Activated CD8-positive, alpha-beta memory T cell treated with anti-CD3 and anti-CD28 coated beads for 48 hours (primary cell): ENCODE measurements around the gene CDC42BPA.

Source experiments
- DNase-seq, 3 experiments: peaks; one replicate each; pipeline ENCODE4 v3.0.0-alpha.2; 2020; ENCODE audit warnings: low read depth in 2 of 3, low spot score in 2 of 3

The CDC42BPA gene

DNA sequence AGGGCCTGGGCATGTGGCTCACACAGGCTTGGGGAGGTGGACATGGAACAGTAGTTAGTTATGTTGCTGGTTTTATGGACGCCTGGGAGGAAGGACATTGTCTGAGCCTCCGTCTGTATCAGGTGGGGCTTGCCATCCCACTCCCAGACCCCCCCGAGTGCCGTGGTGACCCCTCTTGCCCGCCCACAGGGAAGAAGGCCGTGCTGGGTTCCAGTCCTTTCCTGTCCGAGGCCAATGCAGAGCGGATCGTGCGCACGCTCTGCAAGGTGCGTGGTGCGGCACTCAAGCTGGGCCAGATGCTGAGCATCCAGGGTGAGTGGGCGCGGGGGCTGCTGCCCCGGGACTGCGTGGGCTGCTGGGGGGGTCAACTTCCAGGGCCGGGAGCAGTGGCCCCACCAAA, 336.5 kb downstream of the CDC42BPA start:
- no peak for DNase-seq

- no peak for DNase-seq
Observed at GRCh38 chr1:226981386-226981817, 336.9 kb downstream of the CDC42BPA start.

- DNase-seq: no peak
Observed at GRCh38 chr1:226980565-226981385, 337.5 kb downstream of the CDC42BPA start.

DNA sequence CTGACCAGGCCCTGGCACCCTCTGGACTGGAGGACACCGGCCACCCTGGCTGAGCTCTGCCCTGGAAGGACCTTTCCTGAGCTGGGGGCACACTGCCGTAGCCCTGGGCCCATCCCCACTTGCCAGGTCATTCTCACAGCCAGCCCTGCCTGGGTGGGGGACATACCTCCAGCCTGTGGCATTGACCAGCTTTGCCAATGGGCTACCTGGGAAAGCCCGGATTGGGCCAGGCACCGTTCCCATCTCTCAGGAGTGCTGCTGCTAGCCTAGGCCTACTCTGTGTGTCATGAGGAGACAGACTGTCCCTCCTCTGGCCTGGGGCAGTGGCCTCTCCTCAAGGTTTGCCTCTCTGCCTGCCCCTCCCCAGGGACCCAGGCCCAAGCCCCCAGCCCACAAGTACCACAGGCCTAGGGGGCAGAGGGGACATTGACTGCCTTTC, 338.2 kb downstream of the CDC42BPA start:
- no peak for DNase-seq

DNA sequence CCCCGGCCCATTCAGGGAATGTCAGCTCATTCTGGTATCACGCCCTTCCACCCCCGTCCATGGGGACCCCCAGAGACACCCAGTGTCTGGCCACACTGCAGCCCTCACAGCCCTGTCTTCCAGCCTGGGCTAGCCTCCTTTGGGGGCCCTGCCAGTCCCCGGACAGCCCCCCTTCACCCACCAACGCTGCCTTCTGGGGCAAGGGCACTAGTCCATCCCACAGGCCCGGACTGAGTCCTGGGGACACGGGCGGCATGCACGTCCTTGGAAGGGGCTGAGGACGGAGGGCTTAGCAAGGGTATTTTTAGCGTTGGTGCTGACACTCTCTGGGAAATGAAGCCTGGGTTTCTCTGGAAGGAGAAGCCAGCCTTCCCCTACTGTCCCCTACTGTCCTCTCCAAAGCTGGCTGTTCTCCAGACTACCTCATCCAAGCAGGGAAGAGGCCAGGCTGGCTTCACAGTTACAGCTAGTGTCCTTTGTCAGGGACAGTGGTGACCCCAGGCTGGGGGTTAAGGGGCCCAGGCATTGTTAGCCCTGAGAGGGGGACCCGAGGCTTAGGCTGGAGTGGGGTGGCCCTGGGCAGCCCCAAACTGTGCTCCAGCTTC, 338.7 kb downstream of the CDC42BPA start:
- no peak for DNase-seq

DNA sequence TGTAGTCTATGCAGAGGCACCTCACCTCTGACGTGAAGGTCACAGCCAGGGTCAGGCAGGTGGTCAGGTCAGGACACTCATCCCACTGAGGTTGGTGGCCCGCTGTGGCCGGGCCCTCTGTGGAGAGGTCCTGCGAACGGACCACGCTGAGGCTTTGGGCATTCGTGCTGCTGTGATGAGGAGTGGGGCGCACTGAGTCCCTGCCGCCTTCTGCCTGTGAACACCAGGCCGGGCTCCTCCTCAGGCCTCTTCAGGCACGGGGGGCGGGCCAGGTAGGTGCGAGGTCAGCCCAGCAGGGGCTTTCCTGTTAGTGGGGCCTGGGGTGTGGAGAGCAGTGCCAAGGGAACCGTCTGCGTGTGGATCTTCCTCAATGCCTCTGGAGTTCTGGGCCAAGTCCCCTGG, 339.2 kb downstream of the CDC42BPA start:
- DNase-seq: no peak

DNA sequence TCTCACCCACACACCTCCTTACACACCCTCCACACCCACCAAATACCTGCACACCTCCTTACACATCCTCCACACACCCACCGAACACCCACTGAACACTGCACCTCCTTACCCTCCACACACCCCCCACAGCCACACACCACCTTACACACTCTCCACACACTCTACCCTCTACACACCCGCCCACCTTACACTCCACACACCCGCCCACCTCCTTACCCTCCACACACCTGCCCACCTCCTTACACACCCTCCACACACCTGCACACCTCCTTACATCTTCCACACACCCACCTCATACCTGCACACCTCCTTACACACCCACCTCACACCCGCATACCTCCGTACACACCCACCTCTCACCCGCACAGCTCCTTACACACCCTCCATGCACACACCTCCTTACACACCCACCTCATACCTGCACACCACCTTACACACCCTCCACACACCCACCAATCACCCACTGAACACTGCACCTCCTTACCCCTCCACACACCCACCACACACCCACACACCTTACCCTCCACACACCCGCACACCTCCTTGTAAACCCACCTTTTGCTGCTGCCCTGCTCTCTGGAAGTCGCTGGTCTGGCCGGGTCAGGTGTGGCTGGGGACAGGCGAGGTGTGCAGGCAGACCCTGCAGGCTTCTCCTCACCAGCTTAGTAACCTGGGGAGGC, 339.7 kb downstream of the CDC42BPA start:
- DNase-seq: no peak

GRCh38 chr1:226977643-226978431, 340.5 kb downstream of the CDC42BPA start:
- DNase-seq: no peak

GRCh38 chr1:226976978-226977642, 341.2 kb downstream of the CDC42BPA start:
- no peak for DNase-seq

- no peak for DNase-seq
Observed at GRCh38 chr1:226976276-226976977, 341.9 kb downstream of the CDC42BPA start.

GRCh38 chr1:226975259-226976250, 342.7 kb downstream of the CDC42BPA start:
- no peak for DNase-seq

- DNase-seq: no peak
Observed at GRCh38 chr1:226974544-226975258, 343.6 kb downstream of the CDC42BPA start.

- DNase-seq: no peak
Observed at GRCh38 chr1:226973898-226974543, 344.3 kb downstream of the CDC42BPA start.

DNA sequence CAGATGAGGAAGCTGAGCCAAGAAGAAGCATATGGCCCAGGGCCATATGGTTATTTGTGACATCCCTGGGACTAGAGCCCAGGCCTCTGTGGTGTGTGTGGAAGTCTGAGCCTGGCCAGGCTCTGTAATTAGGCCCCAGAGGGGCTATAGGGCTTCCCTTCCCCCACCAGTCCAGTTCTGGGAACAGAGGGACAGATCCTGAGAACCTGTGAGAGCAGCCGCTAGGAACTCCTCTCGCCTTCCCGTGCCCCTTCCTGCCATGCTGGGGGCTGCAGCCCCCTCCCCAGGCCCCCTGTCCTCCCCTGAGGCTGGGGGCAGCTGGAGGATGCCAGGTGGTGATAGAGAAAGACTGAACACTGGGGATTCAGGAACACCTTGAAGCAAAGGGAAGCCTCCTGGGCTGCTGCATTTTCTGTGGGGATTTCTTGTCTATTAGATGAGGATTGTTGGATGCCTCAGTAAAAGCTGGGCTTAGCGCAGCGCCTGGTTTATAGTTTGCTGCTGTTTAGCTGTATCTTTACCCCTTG, 344.9 kb downstream of the CDC42BPA start:
- no peak for DNase-seq

GRCh38 chr1:226972931-226973330, 345.4 kb downstream of the CDC42BPA start:
- DNase-seq: no peak

DNA sequence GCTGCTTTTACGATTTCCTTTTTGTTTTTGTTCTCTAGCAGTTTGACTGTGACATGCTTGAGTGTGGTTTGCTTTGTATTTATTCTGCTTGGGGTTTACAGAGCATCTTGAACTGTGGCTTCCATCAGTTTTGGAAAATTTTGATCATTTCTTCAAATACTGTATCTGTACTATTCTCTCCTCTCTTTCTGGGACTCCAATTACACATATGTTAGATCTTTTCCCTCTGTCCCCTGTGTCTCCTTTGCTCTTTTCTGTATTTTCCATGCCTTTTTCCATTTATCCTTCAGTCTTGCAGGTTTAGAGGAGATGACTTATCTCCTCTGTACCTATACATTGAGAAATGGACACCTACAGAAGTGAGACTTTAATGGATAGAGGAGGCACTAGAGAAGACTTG, 346.5 kb downstream of the CDC42BPA start:
- no peak for DNase-seq

GRCh38 chr1:226967665-226968064, 350.6 kb downstream of the CDC42BPA start:
- no peak for DNase-seq
